Right renal cortex interstitium (tissue), 3 donors: ENCODE data around the gene CHMP4B. TPM values are rescaled to one million over a fixed set of nuclear protein-coding genes. Genes with fewer than 3 reads are reported as not detected.
"Not testable (repeated sequence)": the region's sequence is repeated elsewhere in the genome, so short reads cannot be mapped to it uniquely, and the experiment has no call there.

Experiments
- DNase-seq, 3 donors: peaks; one replicate each; pipeline ENCODE4 v3.0.0-alpha.2; 2013; ENCODE audit warnings: low read depth in 3 of 3, low spot score in 2 of 3
- polyA plus RNA-seq, 3 donors: library from polyadenylated mRNA; unstranded; fragments of 120-200 nt; gene quantifications; one replicate each; pipeline ENCODE4 v1.2.1, GENCODE V29; 2013; ENCODE audit not compliant: insufficient read length in 3 of 3

CHMP4B gene
- polyA plus RNA-seq, 3 donors, result 111 to 117 (median 114) TPM

DNA sequence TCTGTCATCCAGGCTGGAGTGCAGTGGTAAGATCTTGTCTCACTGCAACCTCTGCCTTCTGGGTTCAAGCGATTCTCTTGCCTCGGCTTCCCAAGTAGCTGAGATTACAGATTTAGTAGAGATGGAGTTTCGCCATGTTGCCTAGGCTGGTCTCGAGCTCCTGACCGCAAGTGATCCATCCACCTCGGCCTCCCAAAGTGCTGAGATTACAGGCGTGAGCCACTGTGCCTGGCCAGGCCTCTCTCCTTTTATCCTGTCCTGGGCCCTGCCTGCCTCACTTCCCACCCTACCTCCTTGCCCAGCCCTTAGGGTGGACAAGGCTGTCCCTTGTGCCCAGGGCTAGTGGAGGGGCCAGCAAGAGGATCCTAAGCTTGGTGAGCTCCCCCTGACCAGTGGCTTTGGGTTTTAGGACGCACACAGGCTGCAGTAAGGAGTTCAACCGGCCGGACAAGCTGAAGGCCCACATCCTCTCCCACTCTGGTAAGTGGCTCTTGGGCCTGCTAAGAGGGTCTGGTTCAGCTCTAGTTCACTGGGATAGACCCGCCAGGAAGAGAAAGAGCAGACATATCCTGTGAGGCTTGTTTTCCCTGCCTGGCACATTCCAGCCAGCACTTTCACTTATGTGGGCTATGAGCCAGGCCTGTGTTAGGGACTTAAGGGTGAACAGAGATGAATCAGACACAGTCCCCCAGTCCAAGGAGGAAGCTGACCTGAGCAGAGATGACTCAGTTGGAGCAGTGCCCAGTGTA lies 21.9 kb upstream of the CHMP4B start:
- no peak for DNase-seq

DNA sequence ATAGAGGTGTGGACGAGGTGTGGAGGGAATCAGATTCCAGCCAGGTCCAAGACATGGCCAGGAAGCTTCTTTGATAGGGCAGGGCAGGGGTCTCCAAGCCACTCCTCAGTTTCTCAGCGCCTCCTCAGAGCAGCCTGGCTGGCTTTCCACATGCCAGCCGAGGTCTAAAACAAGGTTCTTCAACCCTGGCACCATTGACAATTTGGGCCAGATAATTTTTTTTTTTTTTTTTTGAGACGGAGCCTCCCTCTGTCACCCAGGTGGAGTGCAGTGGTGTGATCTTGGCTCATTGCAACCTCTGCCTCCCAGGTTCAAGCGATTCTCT lies 21.3 kb upstream of the CHMP4B start:
- no peak for DNase-seq

DNA sequence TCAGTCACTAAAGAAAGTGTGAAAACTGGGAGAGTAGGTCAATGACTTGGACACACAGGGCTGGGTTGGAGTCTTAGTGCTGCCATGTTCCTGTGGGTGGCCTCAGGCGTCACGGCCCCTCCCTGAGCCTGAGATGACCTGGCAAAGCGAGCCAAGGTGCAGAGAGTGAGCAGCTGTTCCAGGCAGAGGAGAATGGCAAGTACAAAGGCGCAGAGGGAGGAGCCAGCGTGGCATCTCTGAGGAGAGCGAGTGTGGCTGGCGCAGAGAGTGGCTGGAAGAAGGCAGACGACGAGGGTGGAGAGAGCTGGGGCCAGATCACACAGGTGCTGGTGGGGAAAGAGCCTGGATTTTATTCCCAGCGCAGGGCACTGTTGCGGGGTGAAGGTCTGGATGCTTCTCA lies 20.6 kb upstream of the CHMP4B start:
- no peak for DNase-seq

DNA sequence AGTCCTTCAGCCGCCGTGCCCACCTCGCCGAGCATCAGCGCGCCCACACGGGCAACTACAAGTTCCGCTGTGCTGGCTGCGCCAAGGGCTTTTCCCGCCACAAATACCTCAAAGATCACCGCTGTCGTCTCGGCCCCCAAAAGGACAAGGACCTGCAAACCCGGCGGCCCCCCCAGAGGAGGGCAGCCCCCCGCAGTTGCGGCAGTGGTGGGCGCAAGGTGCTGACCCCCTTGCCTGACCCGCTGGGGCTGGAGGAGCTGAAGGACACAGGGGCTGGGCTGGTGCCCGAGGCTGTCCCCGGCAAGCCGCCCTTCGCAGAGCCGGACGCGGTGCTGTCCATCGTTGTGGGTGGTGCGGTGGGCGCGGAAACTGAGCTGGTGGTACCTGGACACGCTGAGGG lies 20.1 kb upstream of the CHMP4B start:
- DNase-seq, result no peak

DNA sequence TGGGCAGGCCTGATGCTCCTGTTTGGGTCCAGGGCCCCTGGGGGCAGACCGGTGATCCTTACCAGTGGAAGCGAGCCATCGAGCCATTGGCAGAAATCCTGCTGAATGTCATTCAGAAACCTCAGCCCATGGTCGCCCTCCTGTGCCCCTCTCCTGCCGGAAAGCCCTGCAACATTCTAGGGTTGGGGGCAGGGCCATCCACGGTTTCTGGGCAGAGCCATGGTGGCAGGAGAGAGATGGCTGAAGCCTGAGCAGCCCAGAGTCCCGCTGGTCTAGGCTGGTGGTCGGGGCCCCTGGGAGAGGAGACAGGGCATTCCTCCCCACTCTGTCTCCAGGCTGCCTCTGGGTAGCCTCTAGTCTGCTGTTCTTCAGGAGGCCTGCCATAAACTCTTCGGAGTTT lies 19.6 kb upstream of the CHMP4B start:
- no peak for DNase-seq

DNA sequence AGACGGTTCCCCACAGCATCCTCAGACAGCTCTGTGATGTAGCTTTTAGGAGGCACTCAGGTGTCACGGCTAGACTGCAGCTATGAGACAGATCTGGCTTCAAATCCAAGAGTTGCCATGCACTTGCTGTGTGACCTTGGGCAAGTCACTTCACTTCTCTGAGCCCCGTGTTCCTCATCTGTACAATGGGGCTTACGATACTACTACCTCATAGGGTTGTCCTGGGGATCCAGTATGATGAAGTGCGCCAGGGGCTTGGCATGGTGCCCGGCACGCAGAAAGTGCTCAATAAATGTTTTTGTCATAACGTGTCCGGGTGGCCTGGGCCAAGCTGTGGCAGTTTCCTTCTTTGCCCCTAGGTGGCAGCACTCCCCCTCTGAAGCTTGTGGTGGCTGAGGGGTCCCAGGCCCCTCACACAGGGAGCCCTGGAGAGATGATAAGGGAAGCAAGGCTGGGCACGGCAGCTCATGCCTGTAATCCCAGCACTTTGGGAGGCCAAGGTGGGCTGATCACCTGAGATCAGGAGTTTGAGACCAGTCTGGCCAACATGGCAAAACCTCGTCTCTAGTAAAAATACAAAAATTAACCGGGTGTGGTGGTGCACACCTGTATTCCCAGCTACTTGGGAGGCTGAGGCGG lies 19.1 kb upstream of the CHMP4B start:
- DNase-seq, result no peak

DNA sequence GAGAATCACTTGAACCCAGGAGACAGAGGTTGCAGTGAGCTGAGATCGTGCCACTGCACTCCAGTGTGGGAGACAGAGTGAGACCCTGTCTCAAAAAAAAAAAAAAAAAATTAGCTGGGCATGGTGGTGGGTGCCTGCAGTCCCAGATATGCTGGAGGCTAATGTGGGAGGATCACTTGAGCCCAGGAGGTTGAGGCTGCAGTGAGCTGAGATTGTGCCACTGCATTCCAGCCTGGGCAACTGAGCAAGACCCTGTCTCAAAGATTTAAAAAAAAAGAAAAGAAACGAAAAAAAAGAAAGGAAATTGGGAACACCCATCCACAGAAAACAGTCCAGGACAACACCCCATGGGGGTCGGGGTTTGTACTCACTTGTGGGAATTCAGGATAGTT lies 18.6 kb upstream of the CHMP4B start:
- DNase-seq, result not testable (repeated sequence)

DNA sequence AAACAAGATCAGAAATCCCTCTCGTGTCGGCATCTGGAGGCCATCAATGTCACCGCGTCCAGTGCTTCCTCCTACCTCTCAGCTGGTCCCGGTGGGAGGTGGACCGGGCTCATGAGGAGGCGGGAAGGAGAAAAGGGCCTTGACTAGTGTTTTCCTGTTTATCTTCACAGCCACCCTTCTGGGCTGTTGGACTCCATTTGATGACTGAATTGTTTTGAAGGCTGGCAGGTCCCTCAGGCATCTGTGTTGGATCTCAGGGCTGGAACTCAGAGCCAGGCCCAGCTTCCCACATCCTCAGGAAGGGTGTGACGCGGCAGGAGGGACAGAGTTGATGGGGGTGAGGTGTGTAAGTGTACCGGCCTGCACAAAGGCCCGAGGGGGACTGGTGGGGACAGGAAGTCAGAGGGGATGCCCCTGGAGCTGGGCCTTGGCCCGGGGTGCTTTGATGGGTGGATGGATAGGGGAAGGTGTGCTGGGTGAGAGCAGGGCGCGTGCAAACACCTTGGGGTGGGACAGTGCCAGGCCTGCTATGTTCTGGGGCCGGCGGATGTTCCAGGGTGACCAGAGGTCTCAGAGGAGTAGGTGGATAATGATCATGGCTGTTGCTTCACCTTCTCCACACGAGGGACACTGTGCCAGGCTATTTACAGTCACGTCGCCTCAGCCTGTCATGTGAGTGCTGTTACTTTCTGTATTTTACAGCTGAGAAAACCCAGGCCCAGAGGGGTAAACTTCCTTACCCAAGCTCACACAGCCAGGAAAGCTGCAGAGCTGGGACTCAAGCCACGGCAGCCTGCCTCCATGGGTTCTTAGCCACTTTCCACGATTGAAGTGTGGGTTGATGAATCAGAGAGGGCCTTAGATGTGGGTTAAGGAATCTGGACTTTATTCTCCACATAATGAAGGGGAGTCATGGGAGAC lies 17.9 kb upstream of the CHMP4B start:
- no peak for DNase-seq

DNA sequence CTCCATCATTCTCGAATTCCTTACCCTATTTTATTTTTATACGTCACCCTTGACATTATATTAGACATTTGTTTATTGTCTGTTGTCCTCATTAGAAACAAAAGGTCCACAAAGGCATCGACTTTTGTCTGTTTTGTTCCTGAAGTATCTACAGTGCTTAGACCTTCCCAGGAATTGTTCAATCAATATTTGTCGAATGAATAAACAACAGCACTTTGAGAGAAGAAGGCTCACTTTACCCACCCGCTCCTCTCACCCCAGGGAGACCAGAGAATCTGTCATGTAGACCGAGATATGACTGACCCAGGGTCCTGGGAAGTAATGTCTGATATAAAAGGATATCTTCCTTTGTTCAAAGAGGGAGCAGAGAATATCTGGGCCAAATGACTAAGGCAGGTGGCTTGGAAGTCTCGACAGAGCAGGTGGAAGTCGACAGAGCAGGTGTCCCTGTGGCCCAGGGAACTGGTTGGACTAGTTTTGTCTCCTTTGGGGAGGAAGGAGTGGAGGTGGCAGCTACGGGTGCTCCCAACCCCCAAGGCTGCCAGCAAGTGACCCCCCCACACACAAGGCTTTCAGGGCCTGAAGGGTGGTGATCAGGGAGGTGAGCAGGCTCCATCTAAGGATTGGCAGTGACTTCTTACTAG lies 14.8 kb upstream of the CHMP4B start:
- no peak for DNase-seq

DNA sequence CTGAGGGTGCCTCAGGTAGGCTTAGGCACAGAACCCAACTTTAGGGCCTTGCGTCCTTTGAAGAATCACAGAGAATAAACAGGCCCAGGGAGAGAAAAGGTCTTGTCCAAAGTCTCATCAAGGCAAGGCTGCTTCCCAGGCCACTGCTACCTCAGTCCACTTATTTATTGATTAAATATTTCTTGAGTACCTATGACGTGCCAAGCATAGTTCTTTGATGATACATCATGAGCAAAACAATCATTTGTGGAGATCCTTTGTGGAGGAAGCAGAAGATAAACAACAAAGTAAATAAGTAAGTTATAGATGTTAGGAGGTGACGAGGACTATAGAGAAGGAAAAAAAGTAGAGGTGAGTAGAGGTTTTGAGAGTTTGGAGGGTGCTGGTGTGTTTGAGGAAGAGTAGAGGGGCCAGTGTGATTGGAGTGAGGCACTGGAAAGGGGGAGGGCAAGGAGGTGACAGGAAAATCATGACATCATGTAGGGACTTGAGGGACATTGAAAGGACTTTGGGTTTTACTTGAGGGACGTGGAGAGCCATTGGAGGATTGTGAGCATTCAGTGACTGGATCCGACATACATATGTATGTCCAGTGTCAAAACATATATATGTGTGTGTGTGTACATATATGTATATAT lies 14.1 kb upstream of the CHMP4B start:
- no peak for DNase-seq

DNA sequence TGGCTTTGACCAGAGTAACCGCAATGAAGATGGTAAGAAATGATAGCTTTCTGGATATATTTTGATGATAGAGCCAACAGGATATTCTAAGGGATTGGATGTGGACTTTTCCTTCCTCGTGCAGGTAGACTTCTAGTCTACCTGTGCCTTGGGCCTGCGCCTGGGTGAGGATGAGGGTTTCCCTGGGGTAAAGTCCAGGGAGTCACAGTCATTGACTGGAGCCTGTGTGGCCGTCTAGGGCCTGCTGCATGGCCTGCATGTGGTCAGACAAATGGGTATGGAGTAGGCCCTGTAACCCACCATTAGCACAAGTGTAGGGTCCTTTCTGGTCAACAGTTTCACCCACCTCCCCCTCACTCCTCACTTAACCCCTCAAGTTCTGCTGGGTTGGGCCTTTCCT lies 12.7 kb upstream of the CHMP4B start:
- DNase-seq, result no peak

DNA sequence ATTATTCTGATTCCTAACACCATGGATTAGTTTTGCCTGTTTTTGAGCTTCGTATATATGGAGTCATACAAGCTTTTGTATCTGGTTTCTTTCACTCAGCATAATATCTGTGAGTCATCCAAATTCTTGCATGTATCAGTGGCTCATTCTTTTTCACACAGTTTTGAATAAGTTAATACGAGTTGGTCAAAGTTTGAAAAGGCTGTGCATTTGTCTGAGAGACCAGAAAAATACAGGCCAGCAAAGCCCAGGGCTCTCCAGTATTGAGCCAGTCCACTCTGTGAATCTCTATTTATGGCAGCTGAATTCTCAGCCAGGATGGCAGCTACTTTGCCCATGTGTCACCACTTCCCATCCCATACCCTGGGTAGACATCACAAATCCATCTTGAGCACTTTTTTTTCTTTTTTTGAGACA lies 7.2 kb upstream of the CHMP4B start:
- no peak for DNase-seq

DNA sequence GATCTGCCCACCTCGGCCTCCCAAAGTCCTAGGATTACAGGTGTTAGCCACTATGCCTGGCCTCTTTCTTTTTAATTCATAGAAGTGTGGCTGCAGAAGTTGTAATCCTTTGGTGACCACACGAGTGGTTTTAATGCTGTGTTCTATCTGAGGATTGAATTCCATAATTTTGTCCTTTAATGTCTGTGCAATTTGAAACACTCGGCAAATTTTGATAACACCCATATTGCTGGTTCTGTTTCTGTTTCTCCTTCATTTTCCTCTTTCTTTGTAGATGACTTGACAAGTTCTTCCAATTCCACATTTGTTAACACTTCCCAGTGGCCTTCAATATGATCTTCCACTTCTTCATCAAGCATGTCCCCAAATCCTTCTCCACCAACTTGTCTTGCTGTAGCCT lies 2.8 kb upstream of the CHMP4B start:
- DNase-seq, result no peak

DNA sequence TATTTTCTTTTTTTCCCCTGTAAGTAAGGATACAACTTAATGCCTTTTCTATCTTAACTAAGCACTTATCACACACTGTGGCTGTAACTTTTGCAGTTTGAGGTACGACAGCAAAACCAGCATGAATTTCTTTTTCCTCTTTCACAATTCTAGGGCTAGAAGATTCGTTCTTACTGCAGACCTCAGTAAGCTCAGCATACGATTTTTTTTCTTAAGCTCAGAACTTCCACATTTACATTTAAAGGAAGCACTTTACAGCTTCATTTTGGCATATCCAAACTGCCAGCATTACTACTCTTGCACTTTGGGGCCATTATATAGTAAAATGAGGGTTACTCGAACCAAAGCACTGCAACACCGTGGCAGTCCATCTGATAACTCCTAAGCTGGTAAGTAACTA lies 889 bp upstream of the CHMP4B start:
- no peak for DNase-seq

DNA sequence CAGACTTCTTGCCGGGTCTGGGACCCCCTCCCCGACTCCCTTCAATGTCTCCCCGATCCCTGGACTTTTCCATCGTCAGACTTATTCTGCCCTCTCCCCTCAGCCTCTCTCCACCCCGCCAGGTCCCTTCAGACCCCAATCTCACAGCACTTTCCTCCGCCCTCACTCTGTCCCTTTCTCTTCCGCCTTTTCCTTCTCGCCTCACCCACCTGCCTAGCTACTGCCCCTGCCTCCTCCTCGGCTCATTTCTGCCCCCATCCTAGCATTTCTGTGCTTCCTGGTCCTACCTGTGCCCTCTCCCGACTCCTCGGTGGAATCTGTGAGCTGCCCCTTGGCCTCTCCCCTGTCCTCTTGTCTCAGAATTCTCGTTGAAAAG lies 616 bp downstream of the CHMP4B start:
- DNase-seq, result no peak

DNA sequence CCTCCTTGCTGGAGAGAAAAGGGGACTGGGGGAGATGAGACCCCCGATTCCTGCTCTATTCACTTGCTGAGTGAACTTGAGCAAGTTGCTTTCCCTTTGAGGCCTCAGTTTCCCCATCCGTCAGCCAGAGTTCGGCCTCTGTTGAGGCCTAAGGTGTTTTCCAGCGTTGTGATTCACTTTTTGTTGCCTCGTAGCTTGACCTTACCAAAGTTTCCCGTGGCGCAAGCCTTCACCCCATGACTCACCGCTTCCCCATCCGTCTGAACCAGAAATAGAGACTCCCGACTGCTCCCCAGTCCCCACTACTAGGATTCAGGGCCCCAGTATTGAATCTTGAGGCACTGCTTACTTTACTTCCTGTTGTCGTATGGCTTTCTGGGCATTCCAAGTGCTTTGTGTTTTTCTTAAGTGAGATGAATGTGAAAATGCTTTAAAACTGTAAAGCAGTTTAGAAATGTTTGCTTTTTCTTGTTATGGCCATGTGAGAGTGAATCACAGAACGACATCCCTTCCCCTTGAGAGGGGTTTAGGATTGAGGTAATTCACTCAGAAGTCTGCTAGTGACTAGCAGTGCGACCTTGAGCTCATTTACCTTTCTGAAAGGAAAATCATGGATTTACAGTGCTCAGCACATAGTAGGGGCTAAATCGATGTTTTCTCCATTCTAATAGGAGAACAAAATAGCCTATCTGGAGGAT lies 1.2 kb downstream of the CHMP4B start:
- no peak for DNase-seq

DNA sequence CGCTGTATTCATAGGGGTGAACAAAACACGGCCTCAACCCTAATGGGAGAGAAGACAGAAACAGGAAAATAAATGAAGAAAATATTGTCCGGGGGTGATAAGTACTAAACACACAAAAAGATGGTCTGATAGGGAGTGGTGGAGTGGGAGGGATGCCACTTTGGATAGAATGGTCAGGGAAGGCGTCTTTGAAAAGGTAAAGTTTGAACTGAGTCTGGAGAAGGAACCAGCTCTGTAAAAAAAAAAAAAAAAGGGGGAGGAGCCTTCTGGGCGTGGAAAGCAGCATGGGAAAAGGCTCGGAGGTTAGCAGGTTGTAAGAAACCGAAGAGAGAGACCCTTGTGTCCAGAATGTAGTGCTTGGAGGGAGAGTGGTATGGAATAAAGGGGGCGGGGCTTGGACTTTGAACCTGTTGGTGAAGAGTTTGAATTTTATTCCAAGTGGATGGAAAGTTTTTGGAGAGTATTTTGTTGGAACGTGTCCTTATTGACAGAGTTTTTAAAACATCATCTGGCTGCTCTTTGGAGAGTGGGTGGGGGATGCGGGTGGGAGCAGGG lies 1.8 kb downstream of the CHMP4B start:
- no peak for DNase-seq

DNA sequence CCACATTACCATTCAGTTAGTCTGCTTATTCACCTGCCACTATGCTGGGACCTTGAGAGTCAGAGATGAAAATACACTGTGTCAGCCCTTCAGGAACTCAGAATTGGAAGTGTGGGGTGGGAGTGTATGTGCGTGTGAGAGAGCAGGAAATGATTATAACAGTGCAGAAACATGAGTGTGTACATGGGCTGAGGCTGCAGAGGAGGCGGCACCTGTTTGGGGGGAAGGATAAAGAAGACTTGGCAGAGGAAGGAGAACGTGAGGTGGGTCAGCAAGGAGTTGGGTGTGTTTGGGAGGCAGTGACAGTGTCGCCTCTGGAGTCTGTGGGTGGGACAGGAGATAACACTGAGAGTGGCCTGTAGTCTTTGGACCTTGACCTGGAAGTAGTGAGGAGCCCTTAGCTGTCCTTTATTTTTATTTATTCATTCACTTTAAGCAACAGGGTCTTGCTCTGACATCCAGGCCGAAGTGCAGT lies 3.1 kb downstream of the CHMP4B start:
- DNase-seq, result no peak

DNA sequence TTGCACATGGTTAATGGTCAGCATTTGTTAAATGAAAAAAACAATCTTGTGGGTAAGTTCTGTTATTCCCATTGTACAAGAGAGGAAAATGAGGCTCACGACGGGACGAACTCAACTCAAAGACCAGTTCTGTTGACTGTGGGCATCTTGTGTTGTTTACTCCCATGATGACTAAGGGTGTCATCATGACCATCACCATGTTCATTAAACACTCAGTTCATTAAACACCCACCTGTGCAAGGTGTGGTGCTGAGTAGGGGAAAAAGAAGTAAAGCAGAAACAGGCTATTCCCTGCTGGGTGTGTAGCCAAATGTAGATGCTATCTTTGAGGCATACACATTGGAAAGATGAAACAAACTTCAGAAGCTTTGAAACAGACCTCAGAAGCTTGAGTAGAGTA lies 4.5 kb downstream of the CHMP4B start:
- no peak for DNase-seq

DNA sequence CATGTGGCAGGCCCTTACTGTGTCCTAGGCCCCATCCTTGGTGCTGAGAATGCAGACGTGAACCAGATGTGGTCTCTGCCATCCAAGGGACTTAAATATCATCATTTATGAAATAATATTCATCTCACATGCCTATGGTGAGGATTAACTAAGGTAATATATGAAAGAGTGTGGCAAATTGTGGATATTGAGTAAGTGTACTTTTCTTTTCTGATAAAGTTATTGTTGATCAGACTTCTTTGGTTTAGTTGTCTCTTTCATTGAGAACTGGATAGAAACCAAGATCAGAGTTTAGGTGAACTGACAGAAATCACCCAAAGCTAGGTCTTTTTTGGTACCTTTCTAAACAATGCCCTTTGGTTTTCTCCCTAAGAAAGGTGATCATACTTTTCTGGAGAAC lies 5.0 kb downstream of the CHMP4B start:
- no peak for DNase-seq
